Gastrocnemius medialis (tissue), 4 donors: ENCODE data around the gene MAP3K10.

ENCODE experiments used
- POLR2A ChIP-seq, 2 donors: fragments of 450-650 bp; IDR thresholded peaks; one replicate each; pipeline ENCODE4 v1.6.1; 2017; ENCODE audit warnings: antibody characterized with exemption in 2 of 2, mild to moderate bottlenecking in 2 of 2, moderate library complexity in 2 of 2
- TF ChIP-seq, protein P1 (sequence below), 5 experiments: fragments of 450-650 bp in 3 of 5; fragments of 200-600 bp in 2 of 5; sonication (generic) in 2 of 5; IDR thresholded peaks in 4 of 5; conservative IDR thresholded peaks in 1 of 5; 1 replicate in 4 of 5; 2 replicates in 1 of 5; pipeline ENCODE4 v1.5.1; 2016 to 2019; ENCODE audit warnings: antibody characterized with exemption in 5 of 5, mild to moderate bottlenecking in 3 of 5, moderate library complexity in 3 of 5

DNA sequence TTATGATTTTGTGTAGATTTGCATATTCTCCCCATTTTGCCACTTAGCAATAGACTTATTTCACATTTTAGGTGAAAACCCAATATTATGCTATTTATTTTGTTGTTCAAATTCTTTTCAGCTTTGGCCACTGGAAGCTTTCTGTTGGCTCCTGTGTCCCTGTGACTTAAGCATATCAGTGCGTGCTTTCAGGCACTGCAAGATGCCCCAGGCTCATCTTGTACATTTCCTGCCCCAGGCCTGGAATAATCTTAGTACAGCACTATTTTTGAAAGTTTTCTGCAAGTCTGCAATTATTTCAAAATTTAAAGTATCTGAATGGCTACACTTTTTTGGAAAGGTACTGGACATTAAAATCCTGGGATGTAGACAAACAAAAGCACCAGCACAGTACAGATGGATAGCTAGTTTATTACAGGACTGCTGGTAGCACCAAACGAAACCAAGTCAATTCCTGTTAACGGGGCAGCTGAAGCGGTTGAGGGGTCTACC is 38.7 kb downstream of the MAP3K10 start:
- TF ChIP-seq, protein P1, sequence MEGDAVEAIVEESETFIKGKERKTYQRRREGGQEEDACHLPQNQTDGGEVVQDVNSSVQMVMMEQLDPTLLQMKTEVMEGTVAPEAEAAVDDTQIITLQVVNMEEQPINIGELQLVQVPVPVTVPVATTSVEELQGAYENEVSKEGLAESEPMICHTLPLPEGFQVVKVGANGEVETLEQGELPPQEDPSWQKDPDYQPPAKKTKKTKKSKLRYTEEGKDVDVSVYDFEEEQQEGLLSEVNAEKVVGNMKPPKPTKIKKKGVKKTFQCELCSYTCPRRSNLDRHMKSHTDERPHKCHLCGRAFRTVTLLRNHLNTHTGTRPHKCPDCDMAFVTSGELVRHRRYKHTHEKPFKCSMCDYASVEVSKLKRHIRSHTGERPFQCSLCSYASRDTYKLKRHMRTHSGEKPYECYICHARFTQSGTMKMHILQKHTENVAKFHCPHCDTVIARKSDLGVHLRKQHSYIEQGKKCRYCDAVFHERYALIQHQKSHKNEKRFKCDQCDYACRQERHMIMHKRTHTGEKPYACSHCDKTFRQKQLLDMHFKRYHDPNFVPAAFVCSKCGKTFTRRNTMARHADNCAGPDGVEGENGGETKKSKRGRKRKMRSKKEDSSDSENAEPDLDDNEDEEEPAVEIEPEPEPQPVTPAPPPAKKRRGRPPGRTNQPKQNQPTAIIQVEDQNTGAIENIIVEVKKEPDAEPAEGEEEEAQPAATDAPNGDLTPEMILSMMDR (IDR thresholded peaks at IDR 0.05 in 4 of 5, conservative IDR thresholded peaks at IDR 0.05 in 1 of 5), result no peak
- TF ChIP-seq POLR2A (IDR thresholded peaks at IDR 0.05), result no peak
